Peyer's patch (tissue), 4 donors: Measurements from ENCODE around the gene COMMD6.

Experiments used
- POLR2A ChIP-seq, 2 donors: fragments of 450-650 bp; IDR thresholded peaks; one replicate each; pipeline ENCODE4 v1.5.1; 2017; ENCODE audit warnings: antibody characterized with exemption in 2 of 2, mild to moderate bottlenecking in 2 of 2, moderate library complexity in 2 of 2
- TF ChIP-seq, protein P1 (sequence below), 6 experiments: fragments of 450-650 bp in 4 of 6; fragments of 200-600 bp in 2 of 6; sonication (generic) in 1 of 6; IDR thresholded peaks; one replicate each; pipeline ENCODE4 v1.5.1; 2017 to 2019; ENCODE audit warnings: antibody characterized with exemption in 6 of 6, mild to moderate bottlenecking in 3 of 6, moderate library complexity in 1 of 6

DNA sequence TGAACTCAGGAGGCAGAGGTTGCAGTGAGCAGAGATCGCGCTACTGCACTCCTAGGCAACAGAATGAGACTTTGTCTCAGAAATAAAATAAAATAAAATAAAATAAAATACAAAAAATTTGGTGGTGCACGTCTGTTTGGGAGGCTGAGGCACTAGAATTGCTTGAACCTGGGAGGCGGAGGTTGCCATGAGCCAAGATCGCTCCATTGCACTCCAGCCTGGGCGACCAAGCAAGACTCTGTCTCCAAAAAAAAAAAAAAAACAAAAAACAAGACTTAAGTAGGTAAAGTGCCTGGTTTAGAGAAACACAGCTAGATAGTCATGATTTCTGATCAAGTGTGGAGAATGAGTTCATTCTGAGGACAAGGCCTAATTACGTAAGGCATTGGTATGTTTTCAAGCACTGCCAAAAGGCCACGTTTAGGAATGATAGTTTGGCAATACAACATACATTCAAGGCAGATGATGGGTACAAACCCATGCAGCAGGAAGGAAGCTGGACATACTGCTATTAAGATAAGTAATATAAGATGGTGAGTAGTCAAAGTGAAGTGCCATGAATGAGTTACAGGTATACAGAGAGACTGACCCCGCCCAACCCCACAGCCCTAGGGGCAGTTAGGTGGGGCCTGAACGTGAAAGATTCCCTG lies 7.2 kb upstream of the COMMD6 start:
- no peak for TF ChIP-seq POLR2A (IDR thresholded peaks at IDR 0.05)
- TF ChIP-seq, protein P1, sequence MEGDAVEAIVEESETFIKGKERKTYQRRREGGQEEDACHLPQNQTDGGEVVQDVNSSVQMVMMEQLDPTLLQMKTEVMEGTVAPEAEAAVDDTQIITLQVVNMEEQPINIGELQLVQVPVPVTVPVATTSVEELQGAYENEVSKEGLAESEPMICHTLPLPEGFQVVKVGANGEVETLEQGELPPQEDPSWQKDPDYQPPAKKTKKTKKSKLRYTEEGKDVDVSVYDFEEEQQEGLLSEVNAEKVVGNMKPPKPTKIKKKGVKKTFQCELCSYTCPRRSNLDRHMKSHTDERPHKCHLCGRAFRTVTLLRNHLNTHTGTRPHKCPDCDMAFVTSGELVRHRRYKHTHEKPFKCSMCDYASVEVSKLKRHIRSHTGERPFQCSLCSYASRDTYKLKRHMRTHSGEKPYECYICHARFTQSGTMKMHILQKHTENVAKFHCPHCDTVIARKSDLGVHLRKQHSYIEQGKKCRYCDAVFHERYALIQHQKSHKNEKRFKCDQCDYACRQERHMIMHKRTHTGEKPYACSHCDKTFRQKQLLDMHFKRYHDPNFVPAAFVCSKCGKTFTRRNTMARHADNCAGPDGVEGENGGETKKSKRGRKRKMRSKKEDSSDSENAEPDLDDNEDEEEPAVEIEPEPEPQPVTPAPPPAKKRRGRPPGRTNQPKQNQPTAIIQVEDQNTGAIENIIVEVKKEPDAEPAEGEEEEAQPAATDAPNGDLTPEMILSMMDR (IDR thresholded peaks at IDR 0.05), result no peak
